Transverse colon (tissue), 4 donors: ENCODE data around the gene MRRF. TPM values are rescaled to one million over a fixed set of nuclear protein-coding genes. Genes with fewer than 3 reads are reported as not detected.

ENCODE experiments used
- DNase-seq: peaks from one replicate; pipeline ENCODE4 v3.0.0-alpha.2; 2019
- H3K27ac ChIP-seq, 4 donors: fragments of 200-600 bp; sonication (generic); 2 replicates each; pipeline ENCODE4 v1.5.1; 2016 to 2018; ENCODE audit warnings: inconsistent platforms in 4 of 4
- H3K27me3 ChIP-seq: fragments of 200-600 bp; sonication (generic); 2 replicates; pipeline ENCODE4 v1.5.1; 2017; ENCODE audit warnings: inconsistent platforms
- H3K36me3 ChIP-seq, 4 donors: fragments of 200-600 bp; sonication (generic); 2 replicates each; pipeline ENCODE4 v1.5.1; 2017 to 2019; ENCODE audit warnings: inconsistent platforms in 4 of 4
- H3K4me1 ChIP-seq, 4 donors: fragments of 200-600 bp; sonication (generic); 2 replicates each; pipeline ENCODE4 v1.5.1; 2017 to 2020; ENCODE audit warnings: inconsistent platforms in 4 of 4
- H3K4me3 ChIP-seq, 4 donors: fragments of 200-600 bp; sonication (generic); 1 replicate in 1 of 4; 2 replicates in 3 of 4; pipeline versions ENCODE4 v1.5.1 to v1.6.1; 2017 to 2019; ENCODE audit warnings: inconsistent platforms in 4 of 4
- H3K9me3 ChIP-seq, 2 donors: fragments of 200-600 bp; sonication (generic); 2 replicates each; pipeline ENCODE4 v1.5.1; 2017 to 2019; ENCODE audit warnings: inconsistent platforms in 2 of 2
- CTCF ChIP-seq, 5 experiments: fragments of 200-600 bp in 3 of 5; fragments of 450-650 bp in 2 of 5; sonication (generic) in 3 of 5; IDR thresholded peaks; 1 replicate in 2 of 5; 2 replicates in 3 of 5; pipeline ENCODE4 v1.5.1; 2016 to 2017; ENCODE audit warnings: antibody characterized with exemption in 5 of 5, inconsistent platforms in 3 of 5, mild to moderate bottlenecking in 2 of 5, moderate library complexity in 1 of 5
- EP300 ChIP-seq: sonication (generic); formaldehyde crosslinking; IDR thresholded peaks from one replicate; pipeline ENCODE4 v1.6.1; 2017; ENCODE audit warnings: antibody characterized with exemption, low read depth
- POLR2A ChIP-seq: fragments of 450-650 bp; IDR thresholded peaks from one replicate; pipeline ENCODE4 v1.6.1; 2016; ENCODE audit warnings: antibody characterized with exemption, mild to moderate bottlenecking, moderate library complexity
- POLR2AphosphoS5 ChIP-seq, 3 donors: sonication (generic); formaldehyde crosslinking; IDR thresholded peaks; one replicate each; pipeline ENCODE4 v1.6.1; 2016; ENCODE audit warnings: antibody characterized with exemption in 3 of 3
- WGBS, 2 donors: methylation state at CpG; one replicate each; pipeline ENCODE4 v1.1.5; 2018; ENCODE audit warnings: low coverage in 1 of 2; 5-methylcytosine and 5-hydroxymethylcytosine counted together
- in situ Hi-C, 4 donors: fragments of 200-750 bp; cut with MboI; loops; one replicate each; pipeline versions ENCODE4 v1.15.0 to v1.15.1; 2017; ENCODE audit warnings: low sequenced_read_pairs in 3 of 4, low pct_ligation_motif_present in 1 of 4, low pct_unique_long_range_greater_than_20kb in 1 of 4
- intact Hi-C: fragments of 100-400 bp; cut with DNase I; formaldehyde crosslinking; loops from one replicate; pipeline ENCODE4 v1.15.1; 2023; ENCODE audit warnings: low total_unique reads
- total RNA-seq, 4 donors: library from RNA; depleted of rRNA; stranded (reverse); fragments of >200 nt; gene quantifications; one replicate each; pipeline ENCODE4 v1.1.0, GENCODE V29; 2016

MRRF gene
- total RNA-seq, 4 donors from 2014 or later, result 46.0 to 142 (median 53.6) TPM

- no peak for TF ChIP-seq POLR2A
- no peak for TF ChIP-seq POLR2AphosphoS5 (IDR thresholded peaks at IDR 0.05)
- no peak for TF ChIP-seq EP300
- no peak for TF ChIP-seq CTCF (IDR thresholded peaks at IDR 0.05)
- Histone ChIP-seq H3K36me3 (peaks cover 0 to 42% (median 16%) of the 10 kb centered on the region in 4 donors), H3K4me1 (no peaks in the 10 kb centered on the region), H3K27ac (no peak overlapping the region), H3K4me3 (no peak overlapping the region), H3K9me3 (no peaks in the 10 kb centered on the region), H3K27me3 (no peaks in the 10 kb centered on the region)
- 70 to 75% methylated on average over 1 of the region's 1 CpG for WGBS, 2 donors
- in situ Hi-C loops (no loop called here), intact Hi-C loops (no loop called here)
- DNase-seq, result no peak
Measured at GRCh38 chr9:122287214-122287720, 22.6 kb downstream of the MRRF start.

- TF ChIP-seq POLR2A, result no peak
- TF ChIP-seq CTCF (IDR thresholded peaks at IDR 0.05), result no peak
- no peak for TF ChIP-seq POLR2AphosphoS5 (IDR thresholded peaks at IDR 0.05)
- no peak for TF ChIP-seq EP300
- H3K27ac ChIP-seq, result no peak overlapping the region
- H3K4me1 ChIP-seq, result no peaks in the 10 kb centered on the region
- no peaks in the 10 kb centered on the region for H3K9me3 ChIP-seq
- WGBS, 2 donors, result 90 to 100% methylated on average over 2 to 3 of the region's 3 CpGs
- H3K36me3 ChIP-seq, result peaks cover 0 to 32% (median 15%) of the 10 kb centered on the region in 4 donors
- in situ Hi-C loops, result no loop called here
- no peaks in the 10 kb centered on the region for H3K27me3 ChIP-seq
- no peak for DNase-seq
- intact Hi-C loops, result no loop called here
- no peak overlapping the region for H3K4me3 ChIP-seq
Measured at GRCh38 chr9:122291458-122291857, 26.8 kb downstream of the MRRF start.

- Histone ChIP-seq H3K27ac (no peak overlapping the region), H3K27me3 (no peaks in the 10 kb centered on the region), H3K4me3 (no peak overlapping the region), H3K4me1 (no peaks in the 10 kb centered on the region), H3K9me3 (no peaks in the 10 kb centered on the region), H3K36me3 (peaks cover 0 to 20% (median 11%) of the 10 kb centered on the region in 4 donors)
- in situ Hi-C loops, result no loop called here
- intact Hi-C loops, result no loop called here
- DNase-seq, result no peak
- 61 to 67% methylated on average over 4 of the region's 4 CpGs for WGBS, 2 donors
- TF ChIP-seq CTCF (IDR thresholded peaks at IDR 0.05) (no peak), POLR2A (no peak), EP300 (no peak), POLR2AphosphoS5 (IDR thresholded peaks at IDR 0.05) (no peak)
Measured at GRCh38 chr9:122294531-122294930, 29.8 kb downstream of the MRRF start.

- DNase-seq, result no peak
- intact Hi-C loops, result no loop called here
- no peaks in the 10 kb centered on the region for H3K27me3 ChIP-seq
- H3K36me3 ChIP-seq, result peaks cover 0 to 15% (median 7%) of the 10 kb centered on the region in 4 donors
- TF ChIP-seq POLR2AphosphoS5 (IDR thresholded peaks at IDR 0.05), result no peak
- TF ChIP-seq EP300, result no peak
- TF ChIP-seq CTCF (IDR thresholded peaks at IDR 0.05), result no peak
- no peak for TF ChIP-seq POLR2A
- 69 to 94% methylated on average over 2 to 3 of the region's 3 CpGs for WGBS, 2 donors
- no peaks in the 10 kb centered on the region for H3K4me1 ChIP-seq
- H3K4me3 ChIP-seq, result no peak overlapping the region
- H3K27ac ChIP-seq, result no peak overlapping the region
- no peaks in the 10 kb centered on the region for H3K9me3 ChIP-seq
- in situ Hi-C loops, result no loop called here
Measured at GRCh38 chr9:122297512-122297911, 32.8 kb downstream of the MRRF start.
